Thoracic aorta (tissue), 2 donors: ENCODE results near the gene SLF1. TPM values are rescaled to one million over a fixed set of nuclear protein-coding genes. Genes with fewer than 3 reads are reported as not detected.
A peak's percentile ranks its signal among the peaks of the same experiment; 100 is the strongest.

Experiments used
- ATAC-seq: fragments of 150-250 bp; one replicate; pipeline ENCODE4 v1.8.0; 2017; ENCODE audit warnings: low read depth; ENCODE audit not compliant: insufficient number of reproducible peaks, low FRiP score
- DNase-seq: peaks from one replicate; pipeline ENCODE4 v3.0.0-alpha.2; 2020; ENCODE audit warnings: low spot score
- H3K27ac ChIP-seq, 2 donors: fragments of 200-600 bp; sonication (generic); 1 replicate in 1 of 2; 2 replicates in 1 of 2; pipeline ENCODE4 v1.5.1; 2016; ENCODE audit warnings: mild to moderate bottlenecking in 2 of 2, moderate library complexity in 2 of 2
- H3K27me3 ChIP-seq: fragments of 200-600 bp; sonication (generic); replicated peaks from 2 replicates; pipeline ENCODE4 v1.6.0; 2016; ENCODE audit warnings: mild to moderate bottlenecking; ENCODE audit not compliant: insufficient read depth
- H3K36me3 ChIP-seq: fragments of 200-600 bp; sonication (generic); one replicate; pipeline ENCODE4 v1.5.1; 2016
- H3K4me1 ChIP-seq, 2 donors: fragments of 200-600 bp; sonication (generic); 1 replicate in 1 of 2; 2 replicates in 1 of 2; pipeline versions ENCODE4 v1.5.1 to v1.6.0; 2016; ENCODE audit warnings: low read depth in 2 of 2, mild to moderate bottlenecking in 1 of 2; ENCODE audit not compliant: control insufficient read depth in 1 of 2
- H3K4me3 ChIP-seq: fragments of 200-600 bp; sonication (generic); 2 replicates; pipeline ENCODE4 v1.5.1; 2016; ENCODE audit warnings: mild to moderate bottlenecking
- H3K9me3 ChIP-seq: fragments of 200-600 bp; sonication (generic); 2 replicates; pipeline ENCODE4 v1.5.1; 2016
- CTCF ChIP-seq: fragments of 200-600 bp; sonication (generic); IDR thresholded peaks from one replicate; pipeline ENCODE4 v1.5.1; 2019; ENCODE audit warnings: antibody characterized with exemption
- total RNA-seq, 2 donors: library from RNA; depleted of rRNA; stranded (reverse); fragments of >200 nt; gene quantifications; one replicate each; pipeline versions ENCODE4 v1.1.0 to v1.2.3, GENCODE V29; 2016

Gene SLF1
- total RNA-seq, 2 donors from 2014 or later: 2.3 to 2.7 TPM

- no peaks in the 10 kb centered on the region for H3K4me1 ChIP-seq
- H3K9me3 ChIP-seq: no peaks in the 10 kb centered on the region
- no peaks in the 10 kb centered on the region for H3K36me3 ChIP-seq
- H3K27ac ChIP-seq: no peak overlapping the region
- ATAC-seq (no peak), DNase-seq (no peak)
- H3K4me3 ChIP-seq: no peak overlapping the region
- TF ChIP-seq CTCF: no peak
- no peaks in the 10 kb centered on the region for H3K27me3 ChIP-seq
Measured at GRCh38 chr5:94595281-94595840, 23.1 kb upstream of the SLF1 start.

GRCh38 chr5:94613583-94613982 lies 4.9 kb upstream of the SLF1 start:
- ATAC-seq (no peak), DNase-seq (no peak)
- Histone ChIP-seq H3K36me3 (no peaks in the 10 kb centered on the region), H3K9me3 (no peaks in the 10 kb centered on the region), H3K4me1 (peaks cover 3 to 7% of the 10 kb centered on the region in 2 donors), H3K27ac (no peak overlapping the region), H3K4me3 (no peak overlapping the region), H3K27me3 (no peaks in the 10 kb centered on the region)
- TF ChIP-seq CTCF: no peak

GRCh38 chr5:94614156-94614805 lies 4.2 kb upstream of the SLF1 start:
- ATAC-seq: no peak
- H3K36me3 ChIP-seq: no peaks in the 10 kb centered on the region
- H3K4me1 ChIP-seq: peaks cover 6 to 10% of the 10 kb centered on the region in 2 donors

GRCh38 chr5:94615862-94616261 lies 2.6 kb upstream of the SLF1 start:
- Histone ChIP-seq H3K36me3 (no peaks in the 10 kb centered on the region), H3K4me3 (no peak overlapping the region), H3K9me3 (no peaks in the 10 kb centered on the region), H3K27ac (no peak overlapping the region), H3K27me3 (no peaks in the 10 kb centered on the region), H3K4me1 (peaks cover 8 to 17% of the 10 kb centered on the region in 2 donors)
- no peak for DNase-seq
- ATAC-seq: no peak
- TF ChIP-seq CTCF: no peak

More at GRCh38 chr5:94614156-94614805, 4.2 kb upstream of the SLF1 start:
- no peak overlapping the region for H3K4me3 ChIP-seq
- H3K27me3 ChIP-seq: no peaks in the 10 kb centered on the region
- H3K27ac ChIP-seq: no peak overlapping the region
- no peaks in the 10 kb centered on the region for H3K9me3 ChIP-seq
- no peak for DNase-seq
- no peak for TF ChIP-seq CTCF

GRCh38 chr5:94618029-94618492 lies 408 bp upstream of the SLF1 start:
- peak overlapping the region; percentile 81 for H3K4me3 ChIP-seq
- peak overlapping the region; percentile 1 to 33 for H3K27ac ChIP-seq
- TF ChIP-seq CTCF: no peak
- no peaks in the 10 kb centered on the region for H3K27me3 ChIP-seq
- ATAC-seq: peak; percentile 57
- DNase-seq: no peak
- no peaks in the 10 kb centered on the region for H3K36me3 ChIP-seq
- peaks cover 8 to 17% of the 10 kb centered on the region in 2 donors for H3K4me1 ChIP-seq
- no peaks in the 10 kb centered on the region for H3K9me3 ChIP-seq
